ENCODE results near the gene RAVER2. TPM values are rescaled to one million over a fixed set of nuclear protein-coding genes. Genes with fewer than 3 reads are reported as not detected.
A peak's percentile ranks its signal among the peaks of the same experiment; 100 is the strongest.
"Not testable (repeated sequence)": the region's sequence is repeated elsewhere in the genome, so short reads cannot be mapped to it uniquely, and the experiment has no call there.

The RAVER2 gene
- total RNA-seq, 2 experiments from 2014 or later: 0.80 to 1.0 TPM

DNA sequence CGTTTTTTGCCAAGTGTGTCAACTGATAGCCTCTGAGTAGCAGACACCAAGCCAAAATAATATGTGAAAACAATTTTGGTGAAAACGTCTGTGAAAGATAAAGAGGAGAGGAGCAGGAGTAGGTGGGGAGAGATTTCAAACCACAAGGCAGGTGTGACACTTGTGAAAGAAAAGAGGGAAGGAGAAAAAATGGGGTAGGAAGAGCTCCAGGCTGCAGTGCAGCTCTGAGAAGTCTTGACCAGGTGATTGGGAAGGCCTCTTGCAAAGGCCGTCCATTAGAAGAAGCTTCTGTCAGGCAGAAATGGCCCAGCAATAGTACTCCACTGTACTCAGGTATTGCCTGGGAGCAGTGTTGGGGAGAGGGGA, 10.6 kb upstream of the RAVER2 start:
- Mint-ChIP-seq H3K9me3 (no peaks in the 10 kb centered on the region), H3K27me3 (peaks cover 4% of the 10 kb centered on the region), H3K27ac (no peak overlapping the region), H3K36me3 (ENCODE audit: low read depth) (no peaks in the 10 kb centered on the region), H3K4me1 (ENCODE audit: low read depth) (no peaks in the 10 kb centered on the region), H3K4me3 (no peak overlapping the region)
- POLR2A ChIA-PET: no interaction called here
- H3K27me3 ChIP-seq (ENCODE audit: control insufficient read depth in 1 of 2, insufficient read depth in 2 of 2, low read length in 2 of 2): peaks cover 0 to 4% of the 10 kb centered on the region in 2 experiments
- no peak for TF ChIP-seq CTCF (IDR thresholded peaks at IDR 0.05)
- no peak overlapping the region for H3K27ac ChIP-seq (ENCODE audit: low read depth in 1 of 2, low read length in 2 of 2)
- no peaks in the 10 kb centered on the region for H3K9me3 ChIP-seq (ENCODE audit: control insufficient read depth in 1 of 2, insufficient read depth in 1 of 2, low read length in 2 of 2)
- no peak for ATAC-seq (ENCODE audit: poor library complexity)
- no peaks in the 10 kb centered on the region for H3K4me1 ChIP-seq (ENCODE audit: insufficient read depth, low read length)
- no peak for DNase-seq
- no peaks in the 10 kb centered on the region for H3K36me3 ChIP-seq (ENCODE audit: insufficient read depth, low read length)
- CTCF ChIA-PET: no interaction called here
- H3K4me3 ChIP-seq (ENCODE audit: low read length): no peak overlapping the region
- intact Hi-C loops (cut with DNase I, micrococcal nuclease): no loop called here

- peaks cover 12% of the 10 kb centered on the region for H3K4me1 ChIP-seq (ENCODE audit: insufficient read depth, low read length)
- H3K36me3 Mint-ChIP-seq (ENCODE audit: low read depth); CTCF ChIA-PET; H3K27me3 Mint-ChIP-seq; ATAC-seq (ENCODE audit: poor library complexity); H3K9me3 Mint-ChIP-seq; H3K27ac ChIP-seq (ENCODE audit: low read depth in 1 of 2, low read length in 2 of 2); H3K9me3 ChIP-seq (ENCODE audit: control insufficient read depth in 1 of 2, insufficient read depth in 1 of 2, low read length in 2 of 2); H3K4me3 ChIP-seq (ENCODE audit: low read length); H3K27ac Mint-ChIP-seq; H3K36me3 ChIP-seq (ENCODE audit: insufficient read depth, low read length); POLR2A ChIA-PET; H3K27me3 ChIP-seq (ENCODE audit: control insufficient read depth in 1 of 2, insufficient read depth in 2 of 2, low read length in 2 of 2); DNase-seq: not testable (repeated sequence)
- intact Hi-C loops (cut with DNase I, micrococcal nuclease): loop anchor here in 1 of 2 experiments (10.0 kb wide), 2 partner anchors 224 to 334 kb away; partner anchors contain the start of gene JAK1
- peaks cover 15% of the 10 kb centered on the region for H3K4me1 Mint-ChIP-seq (ENCODE audit: low read depth)
- peak overlapping the region; percentile 20 for H3K4me3 Mint-ChIP-seq
Observed at GRCh38 chr1:64740687-64741086, 4.2 kb upstream of the RAVER2 start.

- H3K4me1 Mint-ChIP-seq (ENCODE audit: low read depth): peaks cover 24% of the 10 kb centered on the region
- H3K27me3 ChIP-seq (ENCODE audit: control insufficient read depth in 1 of 2, insufficient read depth in 2 of 2, low read length in 2 of 2): no peaks in the 10 kb centered on the region
- H3K4me3 Mint-ChIP-seq: peak overlapping the region; percentile 86
- H3K27ac Mint-ChIP-seq: peak overlapping the region; percentile 63
- H3K9me3 Mint-ChIP-seq: no peaks in the 10 kb centered on the region
- H3K36me3 ChIP-seq (ENCODE audit: insufficient read depth, low read length): no peaks in the 10 kb centered on the region
- TF ChIP-seq CTCF (IDR thresholded peaks at IDR 0.05): no peak
- H3K36me3 Mint-ChIP-seq (ENCODE audit: low read depth): no peaks in the 10 kb centered on the region
- ChIA-PET CTCF (interaction anchor here (1.4 kb wide), 1 partner anchor 80 kb away, joined by 6 read pairs; no protein-coding TSS in a partner anchor), POLR2A (interaction anchor here (0.7 to 2.0 kb wide), 3 partner anchors 55 to 566 kb away, joined by 3 to 6 read pairs (median 3); no protein-coding TSS in a partner anchor)
- peaks cover 15% of the 10 kb centered on the region for H3K4me1 ChIP-seq (ENCODE audit: insufficient read depth, low read length)
- H3K27ac ChIP-seq (ENCODE audit: low read depth in 1 of 2, low read length in 2 of 2): no peak overlapping the region
- peak overlapping the region; percentile 58 for H3K4me3 ChIP-seq (ENCODE audit: low read length)
- H3K27me3 Mint-ChIP-seq: peaks cover 5% of the 10 kb centered on the region
- ATAC-seq (ENCODE audit: poor library complexity) (no peak), DNase-seq (peak in 1 of 14 experiments; percentile 10)
- no peaks in the 10 kb centered on the region for H3K9me3 ChIP-seq (ENCODE audit: control insufficient read depth in 1 of 2, insufficient read depth in 1 of 2, low read length in 2 of 2)
- intact Hi-C loops (cut with DNase I, micrococcal nuclease): loop anchor here (1.0 to 10.0 kb wide), 4 partner anchors 80 to 331 kb away; partner anchors contain the start of gene JAK1 (in 1 of the 2)
Observed at GRCh38 chr1:64743954-64744491, 852 bp upstream of the RAVER2 start.

Measured in CD4-positive, alpha-beta T cell (primary cell).